ENCODE results near the gene NCAPD3. TPM values are rescaled to one million over a fixed set of nuclear protein-coding genes. Genes with fewer than 3 reads are reported as not detected.
"Not testable (repeated sequence)": the region's sequence is repeated elsewhere in the genome, so short reads cannot be mapped to it uniquely, and the experiment has no call there.

The NCAPD3 gene
- total RNA-seq, 2 experiments from 2014 or later: 94.6 to 101 TPM

GRCh38 chr11:134216816-134217215 lies 7.0 kb downstream of the NCAPD3 start:
- Mint-ChIP-seq H3K9me3 (no peaks in the 10 kb centered on the region), H3K27me3 (no peaks in the 10 kb centered on the region), H3K27ac (no peak overlapping the region), H3K4me1 (ENCODE audit: low read depth) (peaks cover 43% of the 10 kb centered on the region), H3K4me3 (no peak overlapping the region), H3K36me3 (peaks cover 49% of the 10 kb centered on the region)
- POLR2A ChIA-PET: no interaction called here
- CTCF ChIA-PET: interaction anchor here (1.4 kb wide), 1 partner anchor 28 kb away, joined by 3 read pairs; no protein-coding TSS in a partner anchor
- intact Hi-C loops (cut with micrococcal nuclease): no loop called here
- DNase-seq: no peak

- intact Hi-C loops (cut with micrococcal nuclease): no loop called here
- Mint-ChIP-seq H3K9me3 (no peaks in the 10 kb centered on the region), H3K27me3 (no peaks in the 10 kb centered on the region), H3K4me1 (ENCODE audit: low read depth) (peaks cover 38% of the 10 kb centered on the region), H3K27ac (no peak overlapping the region), H3K4me3 (no peak overlapping the region), H3K36me3 (peaks cover 56% of the 10 kb centered on the region)
- ChIA-PET CTCF (no interaction called here), POLR2A (no interaction called here)
- DNase-seq: no peak
Measured at GRCh38 chr11:134215836-134216235, 7.9 kb downstream of the NCAPD3 start.

- ChIA-PET POLR2A (interaction anchor here (2.0 kb wide), 1 partner anchor 17 kb away, joined by 6 read pairs; the partner anchor contains the start of genes NCAPD3 and VPS26B), CTCF (interaction anchor here (0.7 to 3.1 kb wide), 15 partner anchors 10 to 280 kb away, joined by 3 to 17 read pairs (median 4); partner anchors contain the start of genes GLB1L3 and VPS26B)
- peak; percentile 76 for DNase-seq
- Mint-ChIP-seq H3K4me3 (no peak overlapping the region), H3K27ac (no peak overlapping the region), H3K9me3 (no peaks in the 10 kb centered on the region), H3K4me1 (ENCODE audit: low read depth) (peaks cover 2% of the 10 kb centered on the region), H3K27me3 (no peaks in the 10 kb centered on the region), H3K36me3 (peaks cover 62% of the 10 kb centered on the region)
- intact Hi-C loops (cut with micrococcal nuclease): loop anchor here (1.0 kb wide), 1 partner anchor 46 kb away; the partner anchor contains the start of genes ACAD8 and THYN1
Measured at GRCh38 chr11:134207538-134208239, 16.1 kb downstream of the NCAPD3 start.

GRCh38 chr11:134206185-134206584 lies 17.6 kb downstream of the NCAPD3 start:
- POLR2A ChIA-PET: no interaction called here
- DNase-seq: no peak
- H3K9me3 Mint-ChIP-seq: no peaks in the 10 kb centered on the region
- H3K4me3 Mint-ChIP-seq: no peak overlapping the region
- no peak overlapping the region for H3K27ac Mint-ChIP-seq
- CTCF ChIA-PET: interaction anchor here (0.8 to 3.1 kb wide), 4 partner anchors 13 to 47 kb away, joined by 3 to 17 read pairs (median 4); partner anchors contain the start of gene ACAD8
- no peaks in the 10 kb centered on the region for H3K27me3 Mint-ChIP-seq
- H3K36me3 Mint-ChIP-seq: peaks cover 65% of the 10 kb centered on the region
- intact Hi-C loops (cut with micrococcal nuclease): no loop called here
- H3K4me1 Mint-ChIP-seq (ENCODE audit: low read depth): no peaks in the 10 kb centered on the region

- ChIA-PET POLR2A (interaction anchor here (0.7 kb wide), 1 partner anchor 17 kb away, joined by 4 read pairs; no protein-coding TSS in a partner anchor), CTCF (interaction anchor here (0.8 to 0.9 kb wide), 3 partner anchors 14 to 48 kb away, joined by 3 to 4 read pairs (median 3); partner anchors contain the start of gene ACAD8)
- H3K9me3 Mint-ChIP-seq: no peaks in the 10 kb centered on the region
- no peak for DNase-seq
- H3K27ac Mint-ChIP-seq: no peak overlapping the region
- peaks cover 67% of the 10 kb centered on the region for H3K36me3 Mint-ChIP-seq
- no peaks in the 10 kb centered on the region for H3K4me1 Mint-ChIP-seq (ENCODE audit: low read depth)
- intact Hi-C loops (cut with micrococcal nuclease): no loop called here
- no peaks in the 10 kb centered on the region for H3K27me3 Mint-ChIP-seq
- no peak overlapping the region for H3K4me3 Mint-ChIP-seq
Measured at GRCh38 chr11:134205729-134206128, 18.0 kb downstream of the NCAPD3 start.

- CTCF ChIA-PET: interaction anchor here (0.7 to 1.3 kb wide), 3 partner anchors 9 to 1533 kb away, joined by 3 to 4 read pairs (median 3); no protein-coding TSS in a partner anchor
- Mint-ChIP-seq H3K4me1 (ENCODE audit: low read depth) (no peaks in the 10 kb centered on the region), H3K27me3 (no peaks in the 10 kb centered on the region), H3K36me3 (peaks cover 78% of the 10 kb centered on the region), H3K9me3 (no peaks in the 10 kb centered on the region), H3K4me3 (no peak overlapping the region), H3K27ac (no peak overlapping the region)
- POLR2A ChIA-PET: no interaction called here
- DNase-seq: no peak
- intact Hi-C loops (cut with micrococcal nuclease): no loop called here
Measured at GRCh38 chr11:134202661-134203060, 21.1 kb downstream of the NCAPD3 start.

- Mint-ChIP-seq H3K27ac (no peak overlapping the region), H3K4me1 (ENCODE audit: low read depth) (peaks cover 5% of the 10 kb centered on the region), H3K27me3 (no peaks in the 10 kb centered on the region), H3K4me3 (no peak overlapping the region), H3K36me3 (peaks cover 75% of the 10 kb centered on the region), H3K9me3 (no peaks in the 10 kb centered on the region)
- POLR2A ChIA-PET: no interaction called here
- CTCF ChIA-PET: interaction anchor here (1.3 kb wide), 1 partner anchor 24 kb away, joined by 3 read pairs; the partner anchor contains the start of gene VPS26B
- intact Hi-C loops (cut with micrococcal nuclease): no loop called here
- DNase-seq: no peak
Measured at GRCh38 chr11:134200688-134201087, 23.1 kb downstream of the NCAPD3 start.

- Mint-ChIP-seq H3K27ac (no peak overlapping the region), H3K9me3 (no peaks in the 10 kb centered on the region), H3K4me3 (no peak overlapping the region), H3K27me3 (no peaks in the 10 kb centered on the region), H3K36me3 (peaks cover 72% of the 10 kb centered on the region), H3K4me1 (ENCODE audit: low read depth) (peaks cover 5% of the 10 kb centered on the region)
- DNase-seq: no peak
- intact Hi-C loops (cut with micrococcal nuclease): no loop called here
- CTCF ChIA-PET: interaction anchor here (1.1 kb wide), 1 partner anchor 272 kb away, joined by 3 read pairs; no protein-coding TSS in a partner anchor
- POLR2A ChIA-PET: interaction anchor here (0.6 kb wide), 1 partner anchor 25 kb away, joined by 3 read pairs; the partner anchor contains the start of gene VPS26B
Measured at GRCh38 chr11:134199531-134199930, 24.2 kb downstream of the NCAPD3 start.

- H3K36me3 Mint-ChIP-seq: peaks cover 67% of the 10 kb centered on the region
- H3K27me3 Mint-ChIP-seq: no peaks in the 10 kb centered on the region
- POLR2A ChIA-PET: interaction anchor here (0.7 kb wide), 1 partner anchor 113 kb away, joined by 3 read pairs; no protein-coding TSS in a partner anchor
- H3K4me3 Mint-ChIP-seq: no peak overlapping the region
- no peaks in the 10 kb centered on the region for H3K9me3 Mint-ChIP-seq
- no peak for DNase-seq
- peaks cover 5% of the 10 kb centered on the region for H3K4me1 Mint-ChIP-seq (ENCODE audit: low read depth)
- intact Hi-C loops (cut with micrococcal nuclease): no loop called here
- no peak overlapping the region for H3K27ac Mint-ChIP-seq
- CTCF ChIA-PET: interaction anchor here (2.7 kb wide), 1 partner anchor 11 kb away, joined by 12 read pairs; no protein-coding TSS in a partner anchor
Measured at GRCh38 chr11:134196756-134197155, 27.0 kb downstream of the NCAPD3 start.

GRCh38 chr11:134188092-134188491 lies 35.7 kb downstream of the NCAPD3 start:
- POLR2A ChIA-PET: interaction anchor here (1.2 kb wide), 1 partner anchor 10 kb away, joined by 3 read pairs; no protein-coding TSS in a partner anchor
- CTCF ChIA-PET: interaction anchor here (0.8 kb wide), 1 partner anchor 260 kb away, joined by 3 read pairs; no protein-coding TSS in a partner anchor
- H3K27me3 Mint-ChIP-seq; H3K4me3 Mint-ChIP-seq; H3K9me3 Mint-ChIP-seq; DNase-seq; intact Hi-C loops (cut with micrococcal nuclease); H3K4me1 Mint-ChIP-seq (ENCODE audit: low read depth); H3K27ac Mint-ChIP-seq: not testable (repeated sequence)
- H3K36me3 Mint-ChIP-seq: peaks cover 81% of the 10 kb centered on the region

- POLR2A ChIA-PET: no interaction called here
Measured at GRCh38 chr11:134181707-134182106, 42.1 kb downstream of the NCAPD3 start.

GRCh38 chr11:134178032-134178674 lies 45.6 kb downstream of the NCAPD3 start:
- no peak overlapping the region for H3K4me3 Mint-ChIP-seq
- ChIA-PET CTCF (no interaction called here), POLR2A (interaction anchor here (1.0 kb wide), 1 partner anchor 10 kb away, joined by 3 read pairs; no protein-coding TSS in a partner anchor)
- H3K27ac Mint-ChIP-seq: no peak overlapping the region
- H3K9me3 Mint-ChIP-seq: no peaks in the 10 kb centered on the region
- no peaks in the 10 kb centered on the region for H3K4me1 Mint-ChIP-seq (ENCODE audit: low read depth)
- intact Hi-C loops (cut with micrococcal nuclease): no loop called here
- peaks cover 50% of the 10 kb centered on the region for H3K36me3 Mint-ChIP-seq
- no peak for DNase-seq
- H3K27me3 Mint-ChIP-seq: no peaks in the 10 kb centered on the region

More at GRCh38 chr11:134181707-134182106, 42.1 kb downstream of the NCAPD3 start:
- Mint-ChIP-seq H3K4me1 (ENCODE audit: low read depth) (no peaks in the 10 kb centered on the region), H3K4me3 (no peak overlapping the region), H3K9me3 (no peaks in the 10 kb centered on the region), H3K27me3 (no peaks in the 10 kb centered on the region), H3K27ac (no peak overlapping the region), H3K36me3 (peaks cover 44% of the 10 kb centered on the region)
- no peak for DNase-seq
- intact Hi-C loops (cut with micrococcal nuclease): no loop called here
- CTCF ChIA-PET: no interaction called here
